B cell (primary cell): Measurements from ENCODE around the gene DNAH2.

ENCODE experiments used
- EZH2 ChIP-seq: IDR thresholded peaks from 2 replicates; pipeline ENCODE4 v1.6.1; 2012; ENCODE audit warnings: borderline replicate concordance, low read depth, mild to moderate bottlenecking, moderate library complexity, low read length; ENCODE audit not compliant: insufficient read depth, poor library complexity, severe bottlenecking
- TF ChIP-seq, protein P1 (sequence below): fragments of 200-600 bp; IDR thresholded peaks from one replicate; pipeline ENCODE4 v1.8.0; 2022; ENCODE audit warnings: antibody characterized with exemption, mild to moderate bottlenecking

DNA sequence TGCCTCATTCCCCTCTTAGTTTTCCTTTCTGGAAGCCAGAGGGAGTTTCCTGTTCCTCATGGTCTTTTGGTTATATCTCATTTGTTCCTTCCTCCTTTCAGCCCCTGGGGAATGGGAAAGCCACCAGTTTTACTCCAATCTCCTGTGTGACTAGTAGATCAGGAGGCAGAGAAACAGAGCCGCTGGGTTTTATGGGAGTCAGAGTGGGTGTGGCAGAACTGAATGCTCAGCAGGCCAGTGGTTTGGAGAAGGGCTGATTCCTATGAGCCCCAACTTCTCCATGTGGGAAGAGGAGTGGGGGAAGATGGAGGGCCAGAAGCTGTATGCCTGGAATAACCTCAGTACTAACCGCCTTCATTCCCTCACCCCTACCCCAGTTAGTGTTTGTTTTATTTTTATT is 4.1 kb downstream of the DNAH2 start:
- TF ChIP-seq, protein P1, sequence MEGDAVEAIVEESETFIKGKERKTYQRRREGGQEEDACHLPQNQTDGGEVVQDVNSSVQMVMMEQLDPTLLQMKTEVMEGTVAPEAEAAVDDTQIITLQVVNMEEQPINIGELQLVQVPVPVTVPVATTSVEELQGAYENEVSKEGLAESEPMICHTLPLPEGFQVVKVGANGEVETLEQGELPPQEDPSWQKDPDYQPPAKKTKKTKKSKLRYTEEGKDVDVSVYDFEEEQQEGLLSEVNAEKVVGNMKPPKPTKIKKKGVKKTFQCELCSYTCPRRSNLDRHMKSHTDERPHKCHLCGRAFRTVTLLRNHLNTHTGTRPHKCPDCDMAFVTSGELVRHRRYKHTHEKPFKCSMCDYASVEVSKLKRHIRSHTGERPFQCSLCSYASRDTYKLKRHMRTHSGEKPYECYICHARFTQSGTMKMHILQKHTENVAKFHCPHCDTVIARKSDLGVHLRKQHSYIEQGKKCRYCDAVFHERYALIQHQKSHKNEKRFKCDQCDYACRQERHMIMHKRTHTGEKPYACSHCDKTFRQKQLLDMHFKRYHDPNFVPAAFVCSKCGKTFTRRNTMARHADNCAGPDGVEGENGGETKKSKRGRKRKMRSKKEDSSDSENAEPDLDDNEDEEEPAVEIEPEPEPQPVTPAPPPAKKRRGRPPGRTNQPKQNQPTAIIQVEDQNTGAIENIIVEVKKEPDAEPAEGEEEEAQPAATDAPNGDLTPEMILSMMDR = no peak
- TF ChIP-seq EZH2 = no peak
